SIG-M5 treated with dmso at 0.1 percent for 504 hours (cell line): ENCODE measurements around the gene CDH26.

Experiments
- DNase-seq: peaks from one replicate; lab custom pipeline; 2025; ENCODE audit not compliant: unreplicated experiment; lab: John Stamatoyannopoulos, UW

Gene CDH26

DNA sequence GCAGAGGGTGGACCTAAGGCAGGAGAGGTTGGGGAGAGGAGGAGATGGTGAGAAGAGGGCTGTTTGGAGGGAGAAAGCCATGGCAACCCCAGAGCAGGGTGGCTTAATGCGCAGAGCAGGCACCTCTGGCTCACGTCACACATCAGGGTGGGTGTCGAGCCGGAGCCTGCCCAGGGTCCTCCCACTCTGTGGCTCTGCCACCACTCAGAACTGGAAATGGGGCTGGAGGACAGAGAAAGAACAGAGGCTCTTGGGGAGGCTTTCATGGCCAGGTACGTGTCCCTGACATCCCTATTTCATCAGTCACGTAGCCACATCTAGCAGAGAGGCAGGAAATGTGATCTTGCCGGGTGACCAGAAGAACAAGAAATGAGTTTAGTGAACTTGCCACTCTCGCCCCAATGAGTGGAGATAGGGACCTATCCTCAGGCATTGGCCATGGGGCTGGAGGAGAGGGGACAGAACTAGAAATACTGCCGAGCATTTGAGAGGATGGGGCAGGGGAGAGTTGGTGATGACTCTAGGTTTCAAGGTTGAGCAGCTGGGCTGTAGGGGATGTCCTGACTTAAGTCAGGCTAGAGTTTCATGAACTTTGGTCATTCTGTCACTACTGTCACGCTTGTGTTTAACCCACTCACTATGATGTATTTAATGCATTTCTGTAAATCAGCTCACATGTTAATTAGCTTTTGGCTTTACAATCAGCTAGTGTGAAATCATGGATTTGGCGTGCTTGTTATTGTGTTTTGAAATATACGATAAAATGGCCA lies 52.7 kb downstream of the CDH26 start:
- no peak for DNase-seq

DNA sequence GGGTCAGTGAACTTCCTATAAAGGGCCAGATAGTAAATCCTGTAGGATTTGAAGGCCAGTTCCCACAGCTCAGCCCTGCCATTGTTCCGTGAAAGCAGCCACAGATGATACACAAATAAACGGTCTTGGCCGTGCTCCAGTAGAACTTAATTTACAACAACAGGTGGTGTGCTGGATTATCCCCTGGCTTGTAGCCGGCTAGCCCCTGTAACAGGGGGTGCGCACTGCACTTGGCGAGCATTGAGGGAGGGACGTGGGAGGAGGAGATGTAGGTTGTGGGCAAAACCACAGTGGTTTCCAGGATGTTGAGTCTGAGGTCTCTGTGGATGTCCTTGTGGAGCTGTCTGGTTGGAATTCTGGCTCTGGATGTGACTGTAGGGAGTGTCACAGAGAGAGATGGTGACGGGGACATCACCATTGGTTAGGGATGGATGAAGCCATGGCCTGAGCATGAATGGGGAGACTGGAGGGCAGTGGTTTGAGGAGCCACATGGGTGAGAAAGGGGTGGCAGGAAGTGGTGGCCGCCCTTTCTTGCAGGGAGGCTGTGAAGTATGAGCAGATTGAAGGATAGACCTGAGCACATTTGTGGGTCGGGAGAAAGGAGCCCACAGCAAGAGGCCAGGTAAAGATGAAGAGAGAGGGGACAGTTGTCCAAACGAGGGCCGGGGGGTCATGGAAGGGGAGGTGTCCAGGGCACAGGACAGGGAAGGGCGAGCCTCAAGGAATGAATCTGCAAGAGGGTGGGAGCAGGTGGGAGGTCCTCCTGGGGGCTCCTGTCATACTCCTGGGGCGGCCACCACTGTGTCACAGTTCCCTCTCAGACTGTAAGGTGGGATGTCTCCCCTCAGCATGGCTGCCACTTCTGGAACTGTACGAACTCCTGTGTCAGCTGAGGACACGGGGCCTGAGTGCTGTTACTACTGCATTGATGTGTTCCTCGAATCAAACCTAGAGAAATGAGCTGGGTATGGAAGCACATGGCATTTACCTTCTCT lies 53.6 kb downstream of the CDH26 start:
- DNase-seq: no peak

DNA sequence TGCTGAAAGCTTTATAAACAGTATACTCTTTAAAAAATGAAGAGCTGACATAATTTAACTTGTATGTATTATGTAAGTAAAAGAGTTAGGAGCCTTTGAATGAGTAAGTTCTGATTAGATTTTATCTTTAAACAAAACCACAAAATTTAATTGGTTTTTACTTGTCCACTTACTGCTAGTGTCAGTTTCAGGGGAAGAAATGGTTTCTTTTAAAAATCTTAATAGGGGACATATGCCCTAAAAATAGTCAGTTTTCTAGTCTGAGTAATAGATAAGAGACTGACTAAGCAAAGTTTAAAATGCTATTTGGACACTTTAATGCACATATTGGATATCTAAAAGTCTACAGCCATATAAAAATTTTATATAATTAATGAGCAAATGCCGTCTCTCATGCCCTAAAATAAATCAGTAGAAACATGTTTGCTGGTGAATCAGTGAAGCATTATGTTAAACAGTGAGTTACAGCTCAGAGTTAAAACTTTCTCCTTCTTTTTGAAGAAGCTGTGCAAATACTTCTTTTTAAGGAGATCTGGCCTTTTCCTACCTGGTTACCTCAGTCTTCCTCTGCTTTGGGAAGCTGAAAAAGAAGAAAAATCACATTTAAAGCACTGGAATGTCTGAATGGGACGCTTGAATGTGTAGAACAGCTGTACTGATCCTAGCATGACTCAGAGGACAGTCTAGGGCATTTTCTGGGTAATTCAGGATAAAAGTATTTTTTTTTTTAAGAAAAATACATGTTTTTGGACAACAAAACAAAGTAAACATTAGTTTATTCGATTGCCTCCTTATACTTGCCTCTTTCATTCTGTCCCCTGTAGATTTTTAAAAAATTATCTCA lies 55.3 kb downstream of the CDH26 start:
- no peak for DNase-seq

DNA sequence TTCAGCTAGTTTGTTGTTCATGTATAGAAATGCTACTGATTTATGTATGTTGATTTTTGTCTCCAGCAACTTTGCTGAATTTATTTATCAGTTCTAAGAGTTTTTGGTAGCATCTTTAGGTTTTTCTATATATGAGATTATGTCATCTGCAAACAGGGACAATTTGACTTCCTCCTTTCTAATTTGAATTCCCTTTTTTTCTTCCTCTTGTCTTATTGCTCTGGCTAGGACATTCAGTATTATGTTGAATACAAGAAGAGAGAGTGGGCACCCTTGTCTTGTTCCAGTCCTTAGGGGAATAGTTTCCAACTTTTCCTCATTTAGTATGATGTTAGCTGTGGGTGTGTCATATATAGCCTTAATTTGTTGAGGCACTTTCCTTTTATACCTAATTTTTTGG lies 58.2 kb downstream of the CDH26 start:
- peak; percentile 27 for DNase-seq

DNA sequence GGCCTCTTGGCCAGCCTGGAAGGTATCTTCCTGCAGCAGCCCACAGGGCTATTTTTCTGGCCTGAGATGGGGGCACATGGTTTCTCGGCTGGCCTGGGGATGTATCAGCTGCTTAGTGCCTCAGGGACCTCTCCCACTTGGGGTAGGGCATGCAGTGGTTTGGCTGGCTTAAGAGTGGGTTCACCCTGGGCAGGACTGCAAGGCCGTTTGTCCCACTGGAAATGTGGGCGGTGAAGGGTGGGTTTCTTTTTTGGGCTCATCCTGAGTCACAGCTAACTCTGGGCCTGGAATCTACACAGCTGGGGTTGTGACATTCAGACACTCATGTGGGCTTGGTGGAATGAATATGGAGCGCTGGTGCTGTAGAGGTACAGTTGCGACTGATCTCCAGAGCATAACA lies 62.0 kb downstream of the CDH26 start:
- DNase-seq: no peak

DNA sequence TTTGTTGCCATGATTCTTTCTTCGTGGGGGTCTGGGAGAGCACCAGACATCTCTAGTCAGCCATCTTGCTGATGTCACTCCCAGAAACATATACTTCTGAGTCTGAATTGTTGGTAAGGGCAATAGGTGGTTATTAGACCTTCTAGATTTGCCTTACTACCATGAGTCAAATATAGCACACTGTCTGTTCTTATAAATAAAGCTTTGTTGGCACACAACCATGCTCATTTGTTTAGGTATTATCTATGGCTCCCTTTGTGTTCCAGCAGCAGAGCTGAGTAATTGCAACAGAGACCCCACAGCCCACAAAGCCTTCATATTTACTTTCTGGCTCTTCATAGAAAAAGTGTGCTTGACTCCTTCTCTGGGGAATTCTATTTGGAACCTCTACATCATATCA lies 62.9 kb downstream of the CDH26 start:
- no peak for DNase-seq

DNA sequence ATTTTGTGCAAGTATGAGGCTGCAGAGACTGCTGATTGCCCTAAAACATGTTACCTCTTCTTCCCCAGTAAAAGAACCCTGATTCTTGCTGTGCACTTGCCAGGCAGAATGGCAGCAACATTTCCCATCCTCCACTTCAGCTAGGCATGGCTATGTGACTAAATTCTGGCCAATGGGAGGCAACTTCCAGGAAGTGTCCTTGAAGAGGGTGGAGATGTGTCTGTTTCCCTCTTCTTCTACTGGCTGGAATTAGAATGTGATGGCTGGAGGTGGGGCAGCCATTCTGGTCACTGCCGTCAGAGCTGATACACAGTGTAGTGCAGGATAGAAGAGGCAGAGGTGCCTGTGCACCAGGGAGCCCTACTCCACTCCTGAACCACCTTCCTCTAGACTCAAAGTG lies 64.6 kb downstream of the CDH26 start:
- DNase-seq: no peak

DNA sequence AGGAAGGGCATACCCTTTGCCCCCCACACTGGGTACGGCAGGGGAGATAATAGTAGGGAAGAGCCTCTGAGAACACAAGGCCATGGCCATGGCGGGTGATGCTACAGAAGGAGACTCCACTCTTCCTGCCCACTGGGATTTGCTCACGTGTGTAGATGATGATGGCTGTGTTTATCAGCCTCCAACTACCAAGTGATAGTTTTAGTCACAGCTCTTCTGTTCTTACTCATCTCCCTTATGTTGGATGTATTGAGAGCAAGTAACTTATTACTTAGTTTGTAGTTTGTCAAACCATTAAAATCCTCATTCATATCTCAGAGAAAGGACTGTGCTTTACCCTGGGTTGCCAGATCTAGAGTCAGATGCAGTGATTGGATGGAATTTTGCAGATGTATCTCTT lies 66.0 kb downstream of the CDH26 start:
- no peak for DNase-seq

DNA sequence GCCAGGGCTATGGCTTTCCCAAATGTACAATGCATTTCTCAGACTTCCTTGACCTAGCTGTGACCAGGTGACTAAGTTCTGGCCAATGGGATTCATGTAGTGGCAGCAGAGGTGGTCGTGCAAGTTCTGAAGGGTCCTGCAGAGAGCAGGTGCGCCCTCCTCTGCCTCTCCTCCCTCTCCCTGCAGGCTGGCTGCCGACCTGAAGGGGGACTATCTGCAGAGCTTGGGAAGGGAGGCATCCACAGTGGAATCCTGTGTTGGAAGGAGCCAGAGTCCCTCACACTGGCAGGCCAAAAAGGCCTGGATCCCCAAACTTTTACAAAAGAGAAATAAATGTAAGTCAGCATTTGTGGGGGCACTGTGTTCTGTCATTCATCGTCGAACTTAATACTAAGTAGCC lies 66.6 kb downstream of the CDH26 start:
- DNase-seq: no peak

DNA sequence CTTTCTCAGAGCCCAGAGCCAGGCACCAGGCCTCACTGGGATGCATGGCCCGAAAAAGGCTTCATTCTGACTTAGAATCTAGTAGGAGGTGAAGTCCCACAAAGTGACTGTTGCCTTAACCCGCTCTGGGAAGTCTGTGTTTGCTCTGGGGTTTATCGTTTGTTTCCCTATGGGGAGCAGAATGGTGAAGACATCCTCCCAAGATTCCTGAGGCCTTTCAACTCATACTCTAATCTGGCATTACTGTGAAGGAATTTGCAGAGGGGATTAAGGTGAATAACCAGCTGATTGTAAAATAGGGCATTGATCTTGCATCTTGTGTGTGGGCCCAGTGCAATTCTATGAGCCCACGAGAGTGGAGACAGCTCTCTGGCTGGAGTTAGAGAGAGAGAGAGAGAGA lies 67.8 kb downstream of the CDH26 start:
- DNase-seq: no peak

DNA sequence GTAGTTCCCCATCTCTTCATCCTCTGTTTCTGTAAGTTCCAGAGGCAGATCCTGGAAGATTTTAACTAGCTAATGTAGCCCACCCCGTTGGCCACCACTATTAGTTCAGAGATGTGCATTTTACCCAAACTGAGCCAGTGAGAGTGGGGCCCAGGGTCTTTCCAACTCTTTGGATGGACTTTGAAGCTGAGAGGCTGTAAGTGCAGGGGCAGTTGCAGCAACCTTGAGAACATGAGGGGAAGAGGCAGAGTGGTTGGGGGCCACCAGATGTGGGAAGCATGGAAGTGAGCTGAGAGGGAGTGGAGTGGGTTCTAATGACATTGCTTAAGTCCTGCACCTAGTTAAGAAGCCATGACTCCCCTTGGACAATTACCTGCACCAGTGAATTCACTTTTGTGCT lies 72.2 kb downstream of the CDH26 start:
- DNase-seq: no peak

DNA sequence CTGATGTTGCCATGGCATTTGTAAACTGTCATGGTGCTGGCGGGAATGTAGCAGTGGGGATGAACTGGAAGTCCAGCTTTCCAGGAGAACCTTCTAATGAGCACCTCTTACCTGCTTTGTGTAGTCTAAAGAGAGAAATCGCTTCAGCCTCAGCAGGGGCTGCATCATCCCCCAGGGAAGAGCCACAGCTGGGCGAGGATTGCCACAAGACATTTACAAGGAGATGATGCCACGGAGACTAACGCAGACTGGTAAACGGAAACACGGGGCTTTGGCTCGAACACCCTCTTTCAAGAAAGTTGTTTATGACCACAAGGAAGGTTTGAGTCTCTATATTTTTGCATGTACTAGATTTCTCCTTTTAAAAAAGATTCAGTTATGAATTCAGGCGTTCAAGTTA lies 72.9 kb downstream of the CDH26 start:
- DNase-seq: no peak

DNA sequence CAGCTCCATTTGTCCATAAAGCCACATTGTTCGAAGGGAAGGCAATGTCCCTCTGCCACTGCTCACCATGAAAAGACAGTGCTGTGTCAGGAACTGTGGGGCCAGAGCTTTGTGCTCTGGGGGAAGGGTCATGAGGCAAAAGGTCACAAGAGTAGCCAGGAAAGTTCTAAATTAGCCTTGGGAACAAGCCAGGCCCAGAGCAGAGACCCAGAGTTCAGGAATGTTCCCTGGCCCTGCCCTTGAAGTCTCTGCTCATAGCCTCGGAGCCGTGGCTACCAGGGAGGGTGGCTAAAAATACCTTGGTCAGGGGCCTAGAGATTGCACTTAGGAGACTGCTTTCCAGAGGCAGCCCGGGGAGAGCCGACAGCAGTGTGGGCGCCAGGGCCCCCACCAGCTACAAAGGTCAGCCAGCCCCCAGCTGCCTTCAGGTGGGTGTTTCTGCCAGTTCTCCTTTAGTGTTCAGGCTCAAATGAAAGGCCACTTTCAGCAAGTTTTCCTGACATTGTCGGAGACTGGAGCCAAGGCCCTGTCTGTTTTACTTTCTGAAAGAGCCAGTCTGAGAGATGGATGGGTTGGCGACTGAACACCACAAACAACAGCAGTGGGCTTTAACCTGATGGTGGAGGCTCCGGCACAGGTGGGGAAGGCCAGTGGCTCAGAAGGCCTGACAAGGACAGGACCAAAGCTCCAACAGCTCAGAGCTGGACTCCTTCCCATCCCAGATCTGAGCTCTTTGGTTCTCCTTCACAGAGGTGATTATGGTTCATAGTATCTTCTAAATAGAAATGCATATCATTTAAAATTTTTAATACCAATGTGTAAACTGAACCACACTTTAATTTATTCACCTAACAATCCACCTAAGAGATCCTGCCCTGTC lies 76.2 kb downstream of the CDH26 start:
- no peak for DNase-seq

DNA sequence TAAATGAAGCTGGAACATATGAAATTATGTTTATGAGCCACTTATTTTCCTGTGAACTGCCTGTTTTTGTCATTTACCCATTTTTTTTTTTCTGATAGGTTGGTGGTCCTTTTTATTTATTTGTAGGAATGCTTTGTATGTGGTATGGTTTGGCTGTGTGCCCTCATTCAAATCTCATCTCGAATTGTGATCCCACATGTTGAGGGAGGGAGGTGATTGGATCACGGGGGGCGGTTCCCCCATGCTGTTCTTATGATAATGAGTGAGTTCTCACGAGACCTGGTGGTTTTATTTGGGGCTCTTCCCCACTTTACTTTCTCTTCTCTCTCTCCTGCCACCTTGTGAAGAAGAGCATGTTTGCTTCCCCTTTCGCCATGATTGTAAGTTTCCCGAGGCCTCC lies 77.3 kb downstream of the CDH26 start:
- no peak for DNase-seq

DNA sequence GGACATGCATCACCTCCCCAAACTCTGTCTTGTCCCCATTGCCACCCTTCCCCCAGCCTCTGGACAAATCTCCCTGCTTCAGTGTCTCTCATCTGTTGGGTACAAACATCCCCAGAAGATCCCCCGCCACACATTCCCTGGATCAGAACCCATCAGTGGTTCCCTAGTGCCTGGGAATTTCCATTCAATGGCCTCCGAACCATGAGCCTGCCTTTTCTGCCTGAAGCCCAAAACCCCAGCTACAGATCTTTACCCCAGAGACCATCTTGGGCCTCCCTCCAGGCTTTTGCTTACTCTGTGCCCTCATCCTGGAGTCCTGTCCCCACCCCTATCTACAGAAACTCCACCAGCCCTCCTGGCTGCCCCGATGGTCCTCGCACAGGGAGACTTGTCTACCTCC lies 78.1 kb downstream of the CDH26 start:
- DNase-seq: no peak

DNA sequence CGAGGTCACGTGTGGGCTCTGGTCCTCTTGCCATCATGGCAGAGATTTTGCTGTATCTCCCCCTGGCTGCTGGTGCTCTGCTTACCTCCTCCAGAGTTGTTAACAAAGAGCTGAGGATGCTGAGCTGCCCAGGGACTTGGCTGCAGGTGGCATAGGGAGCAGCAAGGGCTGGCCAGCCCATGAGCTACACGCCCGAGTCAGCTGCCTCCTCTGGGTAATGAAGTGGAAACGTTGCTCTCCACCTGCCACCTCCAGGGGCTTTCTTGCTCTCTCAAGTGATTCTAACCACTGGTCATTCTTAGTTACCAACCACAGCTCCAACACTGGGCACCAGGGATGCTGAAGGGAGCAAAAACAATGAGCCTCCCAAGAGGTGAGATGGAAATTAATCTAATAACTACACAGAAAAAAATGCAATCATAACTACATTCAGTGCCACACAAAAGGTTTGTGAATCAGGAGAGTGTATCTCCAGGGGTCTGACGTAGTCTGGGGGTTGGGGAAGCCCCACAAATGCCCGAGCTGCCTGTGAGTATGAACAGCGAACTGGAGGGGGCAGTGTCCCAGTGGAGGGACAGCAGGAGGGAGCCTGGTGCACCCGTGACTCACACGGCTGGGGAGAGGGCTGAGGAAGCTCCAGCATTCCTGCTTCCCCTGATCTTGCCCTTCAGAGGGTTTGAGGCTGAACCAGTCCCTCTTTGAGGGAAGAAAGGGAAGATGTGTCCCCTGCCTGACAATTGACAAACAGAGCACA lies 78.7 kb downstream of the CDH26 start:
- no peak for DNase-seq

DNA sequence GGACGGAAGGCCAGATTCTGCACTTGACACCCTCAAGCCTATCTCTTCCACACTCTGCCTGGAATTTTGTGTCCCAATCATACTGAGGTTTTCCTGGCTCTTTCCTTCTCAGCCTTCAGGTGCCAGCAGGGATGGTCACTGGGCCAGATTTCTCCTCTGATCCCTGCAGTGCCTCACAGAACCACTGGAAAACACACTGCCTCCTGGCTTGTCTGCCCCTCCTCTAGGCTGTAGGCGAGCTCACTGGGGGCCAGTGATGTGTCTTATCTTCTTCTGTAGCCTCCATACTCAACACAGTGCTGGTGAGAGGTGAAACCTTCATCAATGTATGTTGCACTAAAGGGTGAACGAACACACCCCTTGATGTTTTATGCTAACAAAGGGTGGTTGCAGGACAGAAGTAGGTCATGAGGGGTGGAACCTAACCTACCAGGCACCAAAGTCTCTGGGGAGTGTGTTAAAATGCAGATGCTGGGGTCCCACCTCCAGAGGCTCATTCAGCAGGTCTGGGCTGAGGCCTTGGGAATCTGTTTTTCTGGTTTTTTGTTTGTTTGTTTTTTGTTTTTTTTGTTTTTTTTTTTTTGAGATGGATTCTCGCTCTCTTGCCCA lies 80.3 kb downstream of the CDH26 start:
- DNase-seq: no peak

DNA sequence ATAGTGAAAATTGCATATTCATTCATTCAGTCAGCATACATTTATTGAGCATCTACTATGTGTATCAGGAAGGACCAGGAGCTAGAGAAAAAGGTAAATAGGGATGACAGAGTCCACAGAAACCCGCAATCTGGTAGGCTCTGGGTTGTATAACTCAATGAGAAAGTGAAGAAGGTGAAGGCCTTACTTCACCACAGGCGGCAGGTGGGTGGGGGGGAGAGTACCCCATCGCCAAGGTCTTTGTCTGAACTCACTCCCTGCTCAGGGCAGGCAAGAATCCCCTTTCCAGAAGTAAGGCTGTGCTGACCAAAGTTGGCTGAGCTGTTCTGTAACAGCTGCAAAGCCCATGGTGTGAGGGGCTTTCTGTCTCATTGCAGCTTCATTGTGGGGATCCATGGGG lies 81.3 kb downstream of the CDH26 start:
- DNase-seq: no peak

DNA sequence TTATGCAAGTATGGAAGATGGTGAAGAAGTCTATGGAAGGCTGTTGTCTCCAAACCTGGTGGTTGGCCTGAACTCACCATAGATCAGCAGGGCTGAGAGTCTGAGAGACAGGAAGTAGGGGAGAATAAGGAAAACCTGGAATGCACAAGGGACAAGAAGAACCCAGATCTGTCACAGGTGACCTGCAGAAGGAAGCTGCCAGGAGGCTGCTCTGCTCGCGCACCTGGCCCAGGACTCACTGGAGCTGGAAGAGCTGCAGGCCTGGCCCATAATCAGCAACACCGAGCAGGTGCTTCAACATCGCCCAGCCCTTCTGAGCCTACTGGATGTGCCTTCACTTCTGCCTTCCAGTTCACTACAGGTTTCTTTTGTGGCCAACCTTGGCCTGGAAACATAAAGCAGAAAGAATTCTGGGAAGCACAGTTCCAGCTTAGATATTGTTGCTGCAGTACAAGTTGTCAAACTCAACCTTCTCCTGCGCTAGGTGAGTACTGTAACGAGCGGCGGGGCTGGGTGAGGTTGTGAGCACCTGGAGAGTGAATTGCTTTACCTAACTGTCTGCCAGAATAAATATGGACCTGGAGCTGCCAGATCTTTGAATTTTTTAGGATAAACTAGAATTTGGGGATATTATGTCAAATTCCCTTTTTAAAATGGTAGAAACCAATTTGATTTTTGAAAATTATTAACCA lies 82.4 kb downstream of the CDH26 start:
- DNase-seq: no peak
